ENCODE results near the gene ZFYVE28.
A peak's percentile ranks its signal among the peaks of the same experiment; 100 is the strongest.

Gene ZFYVE28

DNA sequence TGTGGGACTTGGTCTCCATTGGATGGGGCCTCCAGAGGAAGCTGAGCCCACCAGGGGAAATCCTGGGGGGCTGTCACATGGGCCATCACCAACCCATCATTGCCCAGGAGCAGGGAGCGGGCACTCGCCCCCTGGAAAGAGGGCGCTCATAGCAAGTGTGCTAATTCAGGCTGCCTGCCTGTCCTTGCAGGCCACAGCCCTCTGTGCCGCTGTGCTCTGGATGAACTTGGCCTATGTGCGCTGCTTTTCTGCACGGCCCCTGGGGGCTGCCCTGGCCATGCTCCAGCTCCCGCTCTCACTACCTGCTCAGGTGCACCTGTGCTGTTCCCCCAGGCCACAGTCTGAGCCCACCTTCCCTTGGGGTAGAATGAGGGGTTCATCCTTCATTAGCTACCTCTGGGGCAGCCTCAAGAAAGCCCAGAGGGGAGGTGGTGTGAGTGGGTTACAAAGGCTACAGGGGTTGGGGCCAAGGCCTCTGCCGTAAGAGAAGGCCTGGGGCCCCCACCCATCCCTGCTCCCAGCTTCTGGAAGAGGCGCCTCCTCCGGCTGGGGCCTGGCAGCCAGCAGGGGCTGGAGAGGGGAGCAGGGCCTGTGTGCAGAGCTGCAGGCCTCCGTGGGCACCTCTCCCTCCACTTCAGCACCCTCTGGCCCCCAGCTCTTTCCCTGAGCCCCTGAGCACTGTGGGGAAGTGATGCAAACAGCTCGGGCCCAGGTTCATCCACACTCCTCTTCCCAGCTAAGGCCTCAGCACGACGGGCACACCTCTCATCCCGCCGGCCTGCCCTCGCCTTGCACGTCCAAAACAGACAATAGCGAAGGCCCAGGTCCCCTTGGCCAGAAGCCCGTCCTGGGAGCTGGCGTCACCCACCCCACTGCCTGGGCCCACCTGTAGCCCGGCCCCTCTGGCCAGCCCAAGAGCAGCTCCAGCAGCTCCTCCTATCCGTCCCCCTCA is 9.2 kb upstream of the ZFYVE28 start:
- Mint-ChIP-seq H3K27me3 (peaks cover 13 to 14% of the 10 kb centered on the region in 2 donors), H3K4me3 (no peak overlapping the region), H3K36me3 (ENCODE audit: insufficient read depth) (no peaks in the 10 kb centered on the region), H3K9me3 (no peaks in the 10 kb centered on the region), H3K27ac (no peak overlapping the region), H3K4me1 (ENCODE audit: low read depth in 2 of 2) (no peaks in the 10 kb centered on the region)
- no peak for DNase-seq
- ATAC-seq (replicated peaks) = no peak

GRCh38 chr4:2426711-2427275 is 8.3 kb upstream of the ZFYVE28 start:
- H3K36me3 Mint-ChIP-seq (ENCODE audit: insufficient read depth) = no peaks in the 10 kb centered on the region
- no peak overlapping the region for H3K27ac Mint-ChIP-seq
- DNase-seq = no peak
- H3K4me3 Mint-ChIP-seq = no peak overlapping the region
- no peak for ATAC-seq (replicated peaks)
- peaks cover 13 to 19% of the 10 kb centered on the region in 2 donors for H3K27me3 Mint-ChIP-seq
- H3K9me3 Mint-ChIP-seq = no peaks in the 10 kb centered on the region
- no peaks in the 10 kb centered on the region for H3K4me1 Mint-ChIP-seq (ENCODE audit: low read depth in 2 of 2)

- DNase-seq (no peak), ATAC-seq (replicated peaks) (no peak)
- H3K36me3 Mint-ChIP-seq (ENCODE audit: insufficient read depth) = no peaks in the 10 kb centered on the region
- H3K9me3 Mint-ChIP-seq = no peaks in the 10 kb centered on the region
- peaks cover 13 to 19% of the 10 kb centered on the region in 2 donors for H3K27me3 Mint-ChIP-seq
- no peak overlapping the region for H3K27ac Mint-ChIP-seq
- no peaks in the 10 kb centered on the region for H3K4me1 Mint-ChIP-seq (ENCODE audit: low read depth in 2 of 2)
- H3K4me3 Mint-ChIP-seq = no peak overlapping the region
Observed at GRCh38 chr4:2426069-2426397, 7.6 kb upstream of the ZFYVE28 start.

DNA sequence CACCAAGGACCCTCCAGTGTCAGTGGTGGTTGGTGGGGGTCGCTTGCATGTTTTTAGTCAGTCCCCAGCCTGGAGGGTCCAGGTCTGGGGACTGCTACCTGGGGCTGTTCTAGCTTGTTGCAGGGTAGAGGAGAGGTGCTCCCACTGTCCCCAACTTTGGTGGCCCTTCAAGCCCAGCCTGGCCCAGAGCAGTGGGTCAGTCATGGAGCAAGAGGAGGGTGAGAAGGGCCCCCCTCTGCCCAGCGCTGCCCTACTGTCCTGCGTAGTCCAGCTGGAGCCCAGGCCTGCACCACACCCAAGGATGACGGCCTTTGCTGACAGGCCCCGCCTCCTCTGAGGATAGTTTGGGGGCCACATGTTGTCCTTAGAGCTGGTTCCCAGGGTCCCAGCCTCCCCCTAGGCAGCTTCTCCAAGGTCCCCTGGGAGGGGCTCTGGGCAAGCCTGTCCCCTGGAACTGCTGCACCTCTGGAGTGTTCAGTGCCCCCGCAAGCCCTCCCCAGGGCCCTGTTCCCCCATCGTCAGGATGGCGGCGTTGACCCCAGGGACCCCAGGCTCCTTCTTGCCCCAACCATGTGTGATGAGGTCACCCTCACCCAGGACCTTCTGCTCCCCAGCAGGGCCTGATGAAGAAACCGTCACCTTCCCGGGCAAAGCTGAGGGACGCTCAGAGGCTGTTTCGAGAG is 7.1 kb upstream of the ZFYVE28 start:
- no peaks in the 10 kb centered on the region for H3K4me1 Mint-ChIP-seq (ENCODE audit: low read depth in 2 of 2)
- no peak for DNase-seq
- H3K27me3 Mint-ChIP-seq = peaks cover 18 to 19% of the 10 kb centered on the region in 2 donors
- H3K4me3 Mint-ChIP-seq = no peak overlapping the region
- H3K36me3 Mint-ChIP-seq (ENCODE audit: insufficient read depth) = no peaks in the 10 kb centered on the region
- no peaks in the 10 kb centered on the region for H3K9me3 Mint-ChIP-seq
- ATAC-seq (replicated peaks) = no peak
- H3K27ac Mint-ChIP-seq = no peak overlapping the region

DNA sequence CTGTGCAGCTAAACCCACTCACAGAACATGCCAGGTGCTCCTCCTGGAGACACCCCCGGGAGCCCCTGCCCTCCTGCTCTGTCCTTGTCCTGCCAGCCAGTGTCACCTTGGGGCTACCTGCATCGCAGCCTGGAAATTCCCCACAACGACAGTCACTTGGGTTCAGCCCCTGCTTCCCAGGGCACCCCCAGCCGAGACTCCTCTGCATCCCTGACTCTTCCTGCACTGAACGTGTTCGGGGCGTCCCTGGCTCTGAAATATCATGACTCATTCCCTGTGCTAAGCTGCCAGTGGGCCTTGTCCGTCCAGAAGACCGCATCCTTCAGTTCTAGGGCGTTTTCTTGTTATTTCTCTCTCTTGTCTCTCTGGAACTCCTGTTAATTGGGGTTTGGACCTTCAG is 6.1 kb upstream of the ZFYVE28 start:
- no peaks in the 10 kb centered on the region for H3K9me3 Mint-ChIP-seq
- no peak for DNase-seq
- no peak for ATAC-seq (replicated peaks)
- peaks cover 3% of the 10 kb centered on the region for H3K36me3 Mint-ChIP-seq (ENCODE audit: insufficient read depth)
- H3K27me3 Mint-ChIP-seq = peaks cover 19 to 24% of the 10 kb centered on the region in 2 donors
- no peak overlapping the region for H3K4me3 Mint-ChIP-seq
- H3K27ac Mint-ChIP-seq = no peak overlapping the region
- peaks cover 5 to 6% of the 10 kb centered on the region in 2 donors for H3K4me1 Mint-ChIP-seq (ENCODE audit: low read depth in 2 of 2)

- Mint-ChIP-seq H3K36me3 (ENCODE audit: insufficient read depth) (peaks cover 5% of the 10 kb centered on the region), H3K27ac (no peak overlapping the region), H3K9me3 (no peaks in the 10 kb centered on the region), H3K4me3 (no peak overlapping the region), H3K4me1 (ENCODE audit: low read depth in 2 of 2) (peaks cover 10 to 13% of the 10 kb centered on the region in 2 donors), H3K27me3 (peaks cover 14 to 17% of the 10 kb centered on the region in 2 donors)
- no peak for ATAC-seq (replicated peaks)
- no peak for DNase-seq
Observed at GRCh38 chr4:2423695-2424094, 5.2 kb upstream of the ZFYVE28 start.

DNA sequence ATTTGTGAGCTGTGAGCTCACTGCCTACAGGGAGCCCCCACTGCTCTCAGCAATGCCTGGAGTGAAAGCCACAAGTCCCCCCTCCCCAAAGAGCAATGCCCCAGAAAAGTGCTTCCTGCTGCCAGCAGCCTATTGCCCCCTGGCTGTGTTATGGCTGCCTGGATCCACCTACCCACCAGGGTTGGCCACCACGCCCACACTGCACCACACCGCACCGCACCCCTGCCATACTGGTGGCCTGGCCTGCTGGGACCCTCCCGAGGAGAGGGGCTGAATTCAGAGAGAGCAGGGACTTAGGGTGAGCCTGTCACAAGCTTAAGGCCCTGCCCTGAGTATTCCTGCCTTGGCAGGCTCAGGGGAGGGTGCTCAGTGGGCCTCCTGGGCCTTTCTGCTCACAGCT is 4.6 kb upstream of the ZFYVE28 start:
- Mint-ChIP-seq H3K27ac (no peak overlapping the region), H3K4me3 (no peak overlapping the region), H3K9me3 (no peaks in the 10 kb centered on the region), H3K36me3 (ENCODE audit: insufficient read depth) (peaks cover 6% of the 10 kb centered on the region), H3K4me1 (ENCODE audit: low read depth in 2 of 2) (peaks cover 10 to 13% of the 10 kb centered on the region in 2 donors), H3K27me3 (peaks cover 11 to 12% of the 10 kb centered on the region in 2 donors)
- ATAC-seq (replicated peaks) (no peak), DNase-seq (no peak)

DNA sequence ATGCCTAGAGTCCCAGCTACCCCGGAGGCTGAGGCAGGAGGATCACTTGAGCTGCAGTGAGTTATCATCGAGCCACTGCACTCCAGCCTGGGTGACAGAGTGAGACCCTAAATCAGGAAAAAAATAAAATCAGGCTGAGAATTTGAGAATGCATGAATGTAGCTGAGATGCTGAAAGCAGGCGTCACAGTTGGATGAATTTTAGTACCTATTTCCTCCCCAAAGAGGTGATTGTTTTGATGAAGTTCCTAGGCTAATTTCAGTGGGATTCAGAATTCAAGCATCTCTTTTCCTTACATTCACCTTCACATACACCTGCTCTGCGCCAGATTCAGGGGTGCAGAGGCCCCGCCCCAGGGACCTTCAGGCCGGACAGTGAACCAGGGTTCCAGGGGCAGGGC is 3.5 kb upstream of the ZFYVE28 start:
- Mint-ChIP-seq H3K9me3 (no peaks in the 10 kb centered on the region), H3K4me1 (ENCODE audit: low read depth in 2 of 2) (peaks cover 10 to 13% of the 10 kb centered on the region in 2 donors), H3K27me3 (peaks cover 11 to 12% of the 10 kb centered on the region in 2 donors), H3K36me3 (ENCODE audit: insufficient read depth) (peaks cover 12% of the 10 kb centered on the region), H3K4me3 (no peak overlapping the region), H3K27ac (no peak overlapping the region)
- DNase-seq (no peak), ATAC-seq (replicated peaks) (no peak)

- DNase-seq (no peak), ATAC-seq (replicated peaks) (no peak)
- Mint-ChIP-seq H3K4me3 (peak overlapping the region; percentile 74 to 86), H3K9me3 (no peaks in the 10 kb centered on the region), H3K27ac (peak overlapping the region; percentile 93 to 98), H3K27me3 (peaks cover 11 to 12% of the 10 kb centered on the region in 2 donors), H3K4me1 (ENCODE audit: low read depth in 2 of 2) (peaks cover 19 to 26% of the 10 kb centered on the region in 2 donors), H3K36me3 (ENCODE audit: insufficient read depth) (peaks cover 27% of the 10 kb centered on the region)
Observed at GRCh38 chr4:2419814-2420213, 1.4 kb upstream of the ZFYVE28 start.

DNA sequence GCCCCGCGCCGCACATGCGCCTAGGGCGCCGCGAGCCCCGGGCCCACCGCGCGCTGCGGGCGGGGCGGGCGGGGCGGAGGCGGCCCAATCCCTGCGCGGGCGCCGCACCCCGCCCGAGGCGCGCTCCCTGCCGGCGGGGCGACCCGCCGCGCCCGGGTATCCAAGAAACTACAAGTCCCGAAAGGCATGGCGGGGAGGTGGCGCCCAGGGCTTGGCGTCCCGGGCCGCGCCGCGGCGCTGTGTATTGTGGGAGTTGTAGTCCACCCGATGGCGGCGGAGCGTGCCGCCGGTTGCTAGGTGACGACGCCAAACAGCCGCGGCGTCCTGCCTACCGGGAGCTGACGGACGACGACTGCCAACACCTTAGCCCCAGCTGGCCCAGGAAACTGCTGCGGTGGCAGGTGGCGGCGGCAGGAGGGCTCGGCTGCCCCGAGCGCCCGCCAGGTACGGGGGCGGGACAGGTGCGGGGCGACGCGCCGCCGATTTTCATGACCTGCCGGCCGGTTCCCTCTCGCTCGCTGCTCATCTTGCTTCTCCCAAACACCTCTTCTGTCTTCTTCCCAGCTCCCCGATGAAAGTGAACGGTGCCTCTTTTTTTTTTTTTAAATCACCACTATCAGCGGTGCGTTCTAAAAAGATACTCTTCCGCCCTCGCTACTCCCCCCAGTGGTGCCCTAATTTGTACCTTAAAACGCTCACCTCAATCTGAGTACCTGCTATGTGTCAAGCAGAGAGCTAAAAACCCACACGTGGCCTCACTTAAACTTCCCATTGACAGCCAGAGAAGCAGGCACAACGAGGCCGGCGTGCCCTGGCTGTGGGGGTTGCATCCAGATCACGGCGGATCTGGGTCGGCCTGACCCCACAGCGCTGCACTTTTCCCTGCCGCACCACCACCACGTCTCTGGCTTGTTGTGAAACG is 466 bp upstream of the ZFYVE28 start, which contains the start of gene CFAP99:
CFAP99 (plus strand) TSS at position 306 of the 922 bp plus-strand sequence.
- H3K36me3 Mint-ChIP-seq (ENCODE audit: insufficient read depth) = peaks cover 35% of the 10 kb centered on the region
- ATAC-seq (replicated peaks) = peak; percentile 80
- peak within 1 kb of the TSS; percentile 86 to 88 for H3K4me3 Mint-ChIP-seq
- DNase-seq = peak; percentile 92 to 96 (median 96)
- H3K9me3 Mint-ChIP-seq = no peaks in the 10 kb centered on the region
- H3K27ac Mint-ChIP-seq = peak within 1 kb of the TSS; percentile 93 to 98
- peaks cover 11 to 12% of the 10 kb centered on the region in 2 donors for H3K27me3 Mint-ChIP-seq
- peaks cover 28 to 35% of the 10 kb centered on the region in 2 donors for H3K4me1 Mint-ChIP-seq (ENCODE audit: low read depth in 2 of 2)

DNA sequence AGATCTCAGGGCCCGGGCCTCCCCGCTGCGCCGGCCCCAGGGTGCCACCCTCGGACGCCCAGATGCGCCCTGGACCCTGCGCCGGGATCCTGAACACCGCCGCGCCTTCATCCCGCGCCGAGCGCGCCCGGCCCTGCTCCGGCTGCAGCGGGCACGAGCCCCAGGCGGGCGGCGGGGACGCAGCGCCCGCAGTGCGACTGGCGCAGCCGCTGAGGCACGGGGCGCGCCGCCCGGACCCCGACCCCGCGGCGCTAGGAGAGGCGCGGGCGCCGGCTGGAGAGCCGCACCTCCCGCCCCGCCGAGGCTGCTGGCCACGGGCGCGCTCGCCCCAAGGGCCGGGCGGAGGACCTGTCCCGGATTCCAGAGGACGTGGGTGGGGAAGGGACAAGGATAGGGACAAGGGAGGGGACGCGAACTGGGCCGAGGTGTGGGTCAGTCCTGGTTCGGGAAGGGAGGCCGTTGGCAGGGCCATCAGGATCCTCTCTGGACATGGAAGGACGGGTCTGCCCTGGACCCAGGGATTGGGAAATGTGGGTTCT is 1.1 kb downstream of the ZFYVE28 start:
- ATAC-seq (replicated peaks) (no peak), DNase-seq (peak in 1 of 3 experiments; percentile 15)
- H3K4me1 Mint-ChIP-seq (ENCODE audit: low read depth in 2 of 2) = peaks cover 44 to 51% of the 10 kb centered on the region in 2 donors
- H3K9me3 Mint-ChIP-seq = no peaks in the 10 kb centered on the region
- H3K4me3 Mint-ChIP-seq = peak overlapping the region; percentile 86 to 88
- peaks cover 1 to 12% of the 10 kb centered on the region in 2 donors for H3K27me3 Mint-ChIP-seq
- H3K27ac Mint-ChIP-seq = peak overlapping the region; percentile 90 to 93
- H3K36me3 Mint-ChIP-seq (ENCODE audit: insufficient read depth) = peaks cover 51% of the 10 kb centered on the region

DNA sequence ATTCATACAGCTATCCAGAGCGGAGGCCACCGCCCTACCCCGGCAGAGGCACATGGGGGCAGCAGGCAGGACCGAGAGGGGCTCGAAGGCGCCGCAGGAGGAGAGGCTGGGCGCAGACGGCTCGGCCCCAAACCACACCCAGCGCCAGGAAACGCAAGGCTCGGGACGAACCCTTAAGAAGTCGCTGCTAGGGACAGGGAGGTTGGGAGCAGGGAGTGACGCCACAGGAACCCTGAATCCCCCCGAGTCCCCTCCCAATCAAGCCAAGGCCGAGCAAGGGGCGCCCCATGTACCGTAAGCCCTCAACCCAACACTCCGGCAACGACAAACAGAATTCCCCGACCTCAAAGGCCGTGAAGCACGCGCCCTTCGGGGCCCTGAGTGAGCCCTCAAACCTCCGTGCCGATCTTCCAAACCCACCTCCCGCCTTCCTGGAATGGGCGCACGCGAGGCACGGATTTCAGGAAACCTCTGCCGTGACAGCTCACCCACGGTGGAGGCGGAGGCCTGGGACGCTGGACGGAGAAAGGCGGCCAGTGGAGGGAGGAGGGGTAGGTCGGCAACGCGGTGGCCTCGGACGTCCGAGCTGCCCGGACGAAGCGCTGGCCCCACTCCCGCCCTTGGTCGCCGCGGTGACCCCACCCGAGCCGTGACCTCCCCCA is 1.8 kb downstream of the ZFYVE28 start:
- ATAC-seq (replicated peaks) (no peak), DNase-seq (peak in 1 of 3 experiments; percentile 21)
- Mint-ChIP-seq H3K36me3 (ENCODE audit: insufficient read depth) (peaks cover 53% of the 10 kb centered on the region), H3K9me3 (no peaks in the 10 kb centered on the region), H3K27me3 (peaks cover 0 to 12% of the 10 kb centered on the region in 2 donors), H3K27ac (peak overlapping the region; percentile 85 to 87), H3K4me1 (ENCODE audit: low read depth in 2 of 2) (peaks cover 50 to 57% of the 10 kb centered on the region in 2 donors), H3K4me3 (peak overlapping the region; percentile 86 to 88)
